H9 (cell line): ENCODE measurements around the gene KIF23. TPM values are rescaled to one million over a fixed set of nuclear protein-coding genes. Genes with fewer than 3 reads are reported as not detected.
A peak's percentile ranks its signal among the peaks of the same experiment; 100 is the strongest.

Experiments used
- DNase-seq: peaks from one replicate; pipeline ENCODE4 v3.0.0-alpha.2; 2017
- H2AFZ ChIP-seq: one replicate; pipeline ENCODE4 v1.6.1; 2013; ENCODE audit warnings: mild to moderate bottlenecking, low read length, control low read depth, moderate library complexity
- H2AK5ac ChIP-seq: 2 replicates; pipeline ENCODE4 v1.6.1; 2013; ENCODE audit warnings: low read length, control low read depth, mixed read lengths; ENCODE audit not compliant: insufficient read length
- H2BK120ac ChIP-seq: one replicate; pipeline ENCODE4 v1.6.1; 2013; ENCODE audit warnings: low read depth, mild to moderate bottlenecking, low read length, control low read depth, inconsistent platforms; ENCODE audit not compliant: poor library complexity, severe bottlenecking
- H2BK12ac ChIP-seq: 2 replicates; pipeline ENCODE4 v1.6.1; 2013; ENCODE audit warnings: low read length, control low read depth, mixed read lengths, low read depth; ENCODE audit not compliant: insufficient read length
- H2BK15ac ChIP-seq: 2 replicates; pipeline ENCODE4 v1.6.1; 2013; ENCODE audit warnings: low read depth, low read length, control low read depth
- H2BK20ac ChIP-seq: one replicate; pipeline ENCODE4 v1.6.1; 2013; ENCODE audit warnings: low read depth, mild to moderate bottlenecking, low read length, control low read depth, inconsistent platforms; ENCODE audit not compliant: poor library complexity, severe bottlenecking
- H2BK5ac ChIP-seq: 2 replicates; pipeline ENCODE4 v1.6.1; 2013; ENCODE audit warnings: low read length, control low read depth, mixed read lengths; ENCODE audit not compliant: insufficient read length
- H3K14ac ChIP-seq: 2 replicates; pipeline ENCODE4 v1.6.1; 2013; ENCODE audit warnings: low read length, control low read depth; ENCODE audit not compliant: insufficient read depth
- H3K18ac ChIP-seq: 2 replicates; pipeline ENCODE4 v1.6.1; 2013; ENCODE audit warnings: low read depth, mild to moderate bottlenecking, mixed read lengths, low read length, control low read depth; ENCODE audit not compliant: insufficient read length
- H3K23ac ChIP-seq: 2 replicates; pipeline ENCODE4 v1.6.1; 2013; ENCODE audit warnings: low read length, control low read depth, mixed read lengths, low read depth; ENCODE audit not compliant: insufficient read length
- H3K23me2 ChIP-seq: 2 replicates; pipeline ENCODE4 v1.6.1; 2013; ENCODE audit warnings: low read depth, mild to moderate bottlenecking, mixed read lengths, low read length, control low read depth; ENCODE audit not compliant: insufficient read length, poor library complexity, severe bottlenecking
- H3K27ac ChIP-seq: 2 replicates; pipeline ENCODE4 v1.5.1; 2013; ENCODE audit warnings: low read length, control low read depth, mixed read lengths, low read depth; ENCODE audit not compliant: insufficient read length
- H3K27me3 ChIP-seq: 2 replicates; pipeline ENCODE4 v1.6.1; 2013; ENCODE audit warnings: low read length, control low read depth, inconsistent platforms; ENCODE audit not compliant: insufficient read depth
- H3K4ac ChIP-seq: 2 replicates; pipeline ENCODE4 v1.6.1; 2013; ENCODE audit warnings: low read depth, mild to moderate bottlenecking, control low read depth, inconsistent platforms, low read length, moderate library complexity
- H3K4me1 ChIP-seq: 2 replicates; pipeline ENCODE4 v1.6.1; 2013; ENCODE audit warnings: low read length, control low read depth, inconsistent platforms; ENCODE audit not compliant: insufficient read depth
- H3K4me2 ChIP-seq: 2 replicates; pipeline ENCODE4 v1.6.1; 2013; ENCODE audit warnings: low read length, control low read depth, mixed read lengths; ENCODE audit not compliant: insufficient read length, insufficient read depth
- H3K56ac ChIP-seq: 2 replicates; pipeline ENCODE4 v1.6.1; 2013; ENCODE audit warnings: low read depth, mild to moderate bottlenecking, mixed read lengths, low read length, control low read depth; ENCODE audit not compliant: insufficient read length
- H3K79me1 ChIP-seq: 2 replicates; pipeline ENCODE4 v1.6.1; 2013; ENCODE audit warnings: low read depth, mild to moderate bottlenecking, moderate library complexity, low read length, control low read depth, inconsistent platforms; ENCODE audit not compliant: insufficient read depth, poor library complexity, severe bottlenecking
- H3K79me2 ChIP-seq: 2 replicates; pipeline ENCODE4 v1.6.1; 2013; ENCODE audit warnings: low read length, control low read depth, inconsistent platforms; ENCODE audit not compliant: insufficient read depth
- H3K9ac ChIP-seq: 2 replicates; pipeline ENCODE4 v1.6.1; 2013; ENCODE audit warnings: low read length, control low read depth, mixed read lengths; ENCODE audit not compliant: insufficient read length; ENCODE audit errors: extremely low read depth
- H3K9me3 ChIP-seq: one replicate; pipeline ENCODE4 v1.6.1; 2013; ENCODE audit warnings: low read depth, low read length, inconsistent platforms; ENCODE audit not compliant: control insufficient read depth
- H3T11ph ChIP-seq: one replicate; pipeline ENCODE4 v1.6.1; 2013; ENCODE audit warnings: mild to moderate bottlenecking, low read length, control low read depth, inconsistent platforms
- H4K20me1 ChIP-seq: one replicate; pipeline ENCODE4 v1.6.1; 2013; ENCODE audit not compliant: control insufficient read depth, insufficient read length, insufficient read depth
- H4K5ac ChIP-seq: 2 replicates; pipeline ENCODE4 v1.6.1; 2013; ENCODE audit warnings: low read depth, mild to moderate bottlenecking, mixed read lengths, low read length, control low read depth; ENCODE audit not compliant: insufficient read length
- H4K8ac ChIP-seq: replicated peaks from 2 replicates; pipeline ENCODE4 v1.6.1; 2013; ENCODE audit warnings: low read length, control low read depth, mixed read lengths, low read depth; ENCODE audit not compliant: insufficient read length
- H4K91ac ChIP-seq: 2 replicates; pipeline ENCODE4 v1.6.1; 2013; ENCODE audit warnings: low read depth, mild to moderate bottlenecking, moderate library complexity, mixed read lengths, low read length, control low read depth; ENCODE audit not compliant: insufficient read length
- H3K27ac Mint-ChIP-seq, 3 experiments: 2 replicates in 2 of 3; 3 replicates in 1 of 3; pipeline ENCODE4 v1.8.0; 2020 to 2021; ENCODE audit warnings: mixed read lengths in 3 of 3, mild to moderate bottlenecking in 1 of 3, moderate library complexity in 1 of 3
- H3K27me3 Mint-ChIP-seq: 2 replicates; pipeline ENCODE4 v1.8.0; 2021; ENCODE audit warnings: low read depth, mild to moderate bottlenecking, moderate library complexity, mixed read lengths
- H3K36me3 Mint-ChIP-seq, 3 experiments: 2 replicates in 2 of 3; 3 replicates in 1 of 3; pipeline ENCODE4 v1.8.0; 2020 to 2021; ENCODE audit warnings: low read depth in 3 of 3, mixed read lengths in 3 of 3; ENCODE audit not compliant: insufficient read depth in 1 of 3
- H3K4me1 Mint-ChIP-seq, 2 experiments: 2 replicates each; pipeline ENCODE4 v1.8.0; 2020; ENCODE audit warnings: mixed read lengths in 2 of 2
- H3K4me3 Mint-ChIP-seq, 2 experiments: 2 replicates in 1 of 2; 3 replicates in 1 of 2; pipeline ENCODE4 v1.8.0; 2020 to 2021; ENCODE audit warnings: mild to moderate bottlenecking in 2 of 2, mixed read lengths in 2 of 2, moderate library complexity in 1 of 2
- H3K9me3 Mint-ChIP-seq, 2 experiments: 2 replicates in 1 of 2; 3 replicates in 1 of 2; pipeline ENCODE4 v1.8.0; 2020; ENCODE audit warnings: mild to moderate bottlenecking in 2 of 2, mixed read lengths in 2 of 2, moderate library complexity in 1 of 2
- CTCF ChIP-seq: fragments of 200-600 bp; sonication (generic); conservative IDR thresholded peaks from 3 replicates; pipeline ENCODE4 v1.8.0; 2021; ENCODE audit warnings: antibody characterized with exemption, mild to moderate bottlenecking
- WGBS: extraction: QIAGEN DNeasy Blood & Tissue Kit; methylation state at CpG from one replicate; pipeline ENCODE4 v1.1.7; 2013; ENCODE audit warnings: missing lambda C conversion rate, low lambda C conversion rate, mixed read lengths; ENCODE audit not compliant: insufficient read length; ENCODE audit errors: extremely low coverage; 5-methylcytosine and 5-hydroxymethylcytosine counted together
- total RNA-seq: library from RNA; stranded (reverse); gene quantifications from 2 replicates; pipeline ENCODE4 v1.2.1, GENCODE V29; 2021

KIF23 gene
- total RNA-seq, 1 experiment from 2014 or later: 55.4 TPM

DNA sequence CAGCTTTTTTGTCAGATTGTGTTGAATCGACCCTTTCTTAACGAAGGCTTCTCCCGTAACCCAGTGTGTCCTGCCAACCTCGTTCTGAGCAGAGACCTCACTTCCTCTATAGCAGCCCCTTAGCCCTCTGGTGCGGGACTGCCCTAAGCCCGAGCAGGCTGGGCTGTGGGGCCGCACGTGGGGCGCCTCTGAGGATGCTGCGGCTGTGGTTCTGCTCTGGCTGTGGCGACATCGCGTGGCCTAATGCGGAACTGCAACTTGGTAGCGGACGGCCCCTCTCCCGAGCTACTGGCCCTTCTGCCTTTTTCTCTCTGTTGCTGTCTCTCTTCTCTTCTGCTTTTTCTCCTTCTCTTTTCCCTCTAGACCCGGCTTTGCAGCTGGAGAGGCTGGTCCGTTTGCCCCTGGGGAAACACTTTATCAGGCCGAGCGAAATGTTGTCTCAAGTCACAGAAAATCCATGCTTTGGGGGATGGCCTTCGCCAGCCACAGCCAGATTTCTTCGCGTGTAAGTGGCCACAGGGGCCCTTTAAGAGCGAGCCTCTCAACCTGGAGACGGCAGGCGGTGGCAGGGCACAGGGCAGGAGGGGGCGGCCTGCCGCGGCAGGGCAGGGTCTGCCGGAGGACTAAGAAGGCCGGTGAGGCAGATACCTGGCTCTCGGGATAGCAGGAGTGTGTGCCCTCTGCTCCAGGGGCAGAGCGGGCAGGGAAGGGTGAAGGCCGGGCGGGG lies 19.4 kb upstream of the KIF23 start:
- Mint-ChIP-seq H3K4me3 (peak overlapping the region in 1 of 2 experiments; percentile 41; a peak in 2 of 5 replicates), H3K4me1 (peaks cover 15 to 24% of the 10 kb centered on the region in 2 experiments)
- no peaks in the 10 kb centered on the region for H4K20me1 ChIP-seq

More for the DNA sequence above, 19.4 kb upstream of the KIF23 start:
- Histone ChIP-seq H2AK5ac (no peak overlapping the region), H4K5ac (no peak overlapping the region), H4K8ac (no peak overlapping the region), H3K27ac (no peak overlapping the region), H3K4me1 (peaks cover 3% of the 10 kb centered on the region; the same call in 1 of the 2 replicates), H3K14ac (no peak overlapping the region; the same call in 1 of the 2 replicates), H3K56ac (no peak overlapping the region), H2AFZ (peak overlapping the region; percentile 63), H2BK120ac (no peak overlapping the region), H3K4me2 (no peak overlapping the region), H3K27me3 (no peaks in the 10 kb centered on the region), H4K91ac (no peak overlapping the region), H2BK15ac (no peak overlapping the region), H3K18ac (no peak overlapping the region), H3T11ph (no peak overlapping the region), H3K9me3 (no peaks in the 10 kb centered on the region), H3K4ac (no peak overlapping the region), H3K9ac (no peak overlapping the region), H2BK5ac (no peak overlapping the region), H3K23ac (no peak overlapping the region), H3K79me1 (no peaks in the 10 kb centered on the region), H2BK12ac (no peak overlapping the region), H3K79me2 (no peaks in the 10 kb centered on the region), H2BK20ac (no peak overlapping the region), H3K23me2 (no peaks in the 10 kb centered on the region)
- H3K36me3 Mint-ChIP-seq: no peaks in the 10 kb centered on the region
- DNase-seq: peak; percentile 91
- TF ChIP-seq CTCF: peak; percentile 98
- peak overlapping the region in 1 of 3 experiments; percentile 82; a peak in 1 of 7 replicates for H3K27ac Mint-ChIP-seq
- no peaks in the 10 kb centered on the region for H3K9me3 Mint-ChIP-seq
- peaks cover 11% of the 10 kb centered on the region for H3K27me3 Mint-ChIP-seq
- no CpG with 5 or more reads among the region's 36 CpGs for WGBS
